ENCODE data around the gene NOXRED1.

GRCh38 chr14:77369285-77369684 is 54.0 kb downstream of the NOXRED1 start:
- TF ChIP-seq PATZ1 (CRISPR knock-in tag; IDR thresholded peaks at IDR 0.05; ENCODE audit: borderline replicate concordance) (no peak), CREB5 (CRISPR knock-in tag; IDR thresholded peaks at IDR 0.05; ENCODE audit: low read depth) (no peak), ZFP3 (CRISPR knock-in tag; IDR thresholded peaks at IDR 0.05) (no peak), ZFP30 (CRISPR knock-in tag; IDR thresholded peaks at IDR 0.05) (no peak), PPARA (CRISPR knock-in tag; IDR thresholded peaks at IDR 0.05; ENCODE audit: borderline replicate concordance) (no peak), CSDC2 (CRISPR knock-in tag; IDR thresholded peaks at IDR 0.05) (no peak), POU6F1 (CRISPR knock-in tag; IDR thresholded peaks at IDR 0.05; ENCODE audit: borderline replicate concordance, low read depth) (no peak), ZNF8 (CRISPR knock-in tag; IDR thresholded peaks at IDR 0.05) (no peak), OSR1 (CRISPR knock-in tag; IDR thresholded peaks at IDR 0.05) (no peak)

Data from SK-N-SH treated with all-trans-retinoic acid at 6 μM for 48 hours (cell line).